Measurements from ENCODE around the gene POLR2M.

Gene POLR2M

GRCh38 chr15:57763176-57763964, 56.9 kb downstream of the POLR2M start:
- DNase-seq (ENCODE audit: low read depth in 2 of 2), result no peak
- H3K4me3 ChIP-seq (replicated peaks in 1 of 2; ENCODE audit: low read depth in 2 of 2, low read length in 2 of 2), result no peak overlapping the region
- TF ChIP-seq CTCF (IDR thresholded peaks at IDR 0.05; ENCODE audit: low read depth, low read length), result no peak

Measured in cardiac fibroblast (primary cell).